Adipocyte (in vitro differentiated cells): ENCODE data around the gene TRRAP.

Experiments used
- DNase-seq: peaks from one replicate; pipeline ENCODE4 v3.0.0-alpha.2; 2015; ENCODE audit warnings: low read depth
- H3K27me3 ChIP-seq: replicated peaks from 2 replicates; pipeline ENCODE4 v1.7.0; 2013; ENCODE audit warnings: mild to moderate bottlenecking, low read length, moderate library complexity; ENCODE audit not compliant: control insufficient read depth, insufficient read depth
- H3K36me3 ChIP-seq: 2 replicates; pipeline ENCODE4 v1.7.0; 2013; ENCODE audit warnings: low read length, mild to moderate bottlenecking, moderate library complexity; ENCODE audit not compliant: control insufficient read depth, insufficient read depth, severe bottlenecking
- H3K4me1 ChIP-seq: 2 replicates; pipeline ENCODE4 v1.7.0; 2013; ENCODE audit warnings: mild to moderate bottlenecking, low read length, moderate library complexity; ENCODE audit not compliant: control insufficient read depth, insufficient read depth
- H3K4me3 ChIP-seq: 2 replicates; pipeline ENCODE4 v1.7.0; 2013; ENCODE audit warnings: mild to moderate bottlenecking, low read length, moderate library complexity
- H3K9ac ChIP-seq: 2 replicates; pipeline ENCODE4 v1.7.0; 2013; ENCODE audit warnings: mild to moderate bottlenecking, low read length, moderate library complexity
- H3K9me3 ChIP-seq: 2 replicates; pipeline ENCODE4 v1.7.0; 2013; ENCODE audit warnings: mild to moderate bottlenecking, low read length, moderate library complexity; ENCODE audit not compliant: control insufficient read depth

The TRRAP gene

DNA sequence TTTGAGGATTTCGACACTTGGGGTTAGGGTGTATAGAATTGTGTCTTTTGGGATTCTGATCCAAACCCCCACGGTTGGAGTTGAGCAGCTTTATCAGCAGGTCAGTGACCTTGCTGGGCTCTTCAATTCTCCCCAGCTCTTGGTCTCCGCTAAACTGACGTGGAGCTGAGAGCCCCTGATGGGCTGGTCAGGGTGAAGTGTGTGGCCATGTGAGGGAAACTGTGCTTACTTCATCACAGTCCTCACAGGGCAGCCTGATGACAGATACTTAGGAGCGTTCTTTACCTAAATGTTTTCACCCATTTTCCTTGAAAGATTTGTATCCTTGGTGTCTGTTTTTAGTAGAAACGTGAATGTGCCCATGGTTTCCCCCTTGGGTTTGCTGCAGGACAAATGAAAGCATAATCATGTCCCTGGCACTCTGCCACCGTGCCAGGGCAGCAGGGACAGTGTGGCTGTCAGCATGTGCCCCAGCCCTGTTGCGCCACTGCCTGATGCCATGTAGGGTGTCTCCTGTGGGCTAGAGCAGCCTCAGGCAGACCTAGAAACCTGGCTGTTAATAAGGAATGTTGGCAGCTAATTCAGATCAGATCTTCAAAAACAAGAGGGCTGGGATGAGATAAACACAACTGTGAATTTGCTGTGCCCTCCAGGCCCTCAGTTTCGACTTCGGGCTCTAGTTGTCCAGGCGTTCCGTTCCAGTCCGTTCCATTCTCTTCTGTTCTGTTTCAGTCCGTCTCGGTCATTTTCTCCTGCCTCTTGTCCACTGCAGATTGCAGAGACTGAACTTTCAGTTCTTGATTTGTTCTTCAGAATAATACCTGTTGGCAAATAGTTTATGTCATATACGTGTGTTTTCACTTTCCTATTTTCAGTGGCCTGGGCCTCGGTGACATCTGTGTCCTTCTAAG lies 96.8 kb downstream of the TRRAP start:
- no peaks in the 10 kb centered on the region for H3K9me3 ChIP-seq
- no peaks in the 10 kb centered on the region for H3K27me3 ChIP-seq
- no peak for DNase-seq
- no peak overlapping the region for H3K9ac ChIP-seq
- H3K36me3 ChIP-seq = peaks cover 97% of the 10 kb centered on the region
- no peak overlapping the region for H3K4me3 ChIP-seq
- H3K4me1 ChIP-seq = peaks cover 7% of the 10 kb centered on the region

DNA sequence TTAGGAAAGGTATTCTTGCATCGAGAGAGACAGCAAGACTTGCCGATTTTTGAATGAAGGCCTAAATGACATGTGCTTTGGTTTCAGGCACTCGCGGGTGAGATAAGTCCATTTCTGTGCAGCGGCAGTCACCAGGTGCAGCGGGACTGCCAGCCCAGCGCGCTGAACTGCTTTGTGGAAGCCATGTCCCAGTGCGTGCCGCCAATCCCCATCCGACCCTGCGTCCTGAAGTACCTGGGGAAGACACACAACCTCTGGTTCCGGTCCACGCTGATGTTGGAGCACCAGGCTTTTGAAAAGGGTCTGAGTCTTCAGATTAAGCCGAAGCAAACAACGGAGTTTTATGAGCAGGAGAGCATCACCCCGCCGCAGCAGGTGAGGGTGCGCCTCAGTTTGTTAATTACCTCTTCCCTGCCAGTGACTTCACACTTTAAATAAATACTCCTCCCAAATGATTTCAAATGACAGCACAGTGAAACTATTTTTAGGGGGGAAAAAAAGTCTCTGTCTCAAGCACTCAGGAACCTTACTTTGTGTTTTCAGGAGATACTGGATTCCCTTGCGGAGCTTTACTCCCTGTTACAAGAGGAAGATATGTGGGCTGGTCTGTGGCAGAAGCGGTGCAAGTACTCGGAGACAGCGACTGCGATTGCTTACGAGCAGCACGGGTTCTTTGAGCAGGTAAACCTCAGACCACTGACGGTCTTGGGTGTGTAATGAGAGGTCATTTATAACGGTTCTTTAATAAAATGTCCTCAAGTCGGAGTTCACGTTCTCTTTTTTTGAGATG lies 98.3 kb downstream of the TRRAP start:
- H3K27me3 ChIP-seq = no peaks in the 10 kb centered on the region
- H3K9me3 ChIP-seq = no peaks in the 10 kb centered on the region
- H3K9ac ChIP-seq = no peak overlapping the region
- no peak overlapping the region for H3K4me3 ChIP-seq
- H3K4me1 ChIP-seq = peaks cover 7% of the 10 kb centered on the region
- no peak for DNase-seq
- peaks cover 96% of the 10 kb centered on the region for H3K36me3 ChIP-seq

DNA sequence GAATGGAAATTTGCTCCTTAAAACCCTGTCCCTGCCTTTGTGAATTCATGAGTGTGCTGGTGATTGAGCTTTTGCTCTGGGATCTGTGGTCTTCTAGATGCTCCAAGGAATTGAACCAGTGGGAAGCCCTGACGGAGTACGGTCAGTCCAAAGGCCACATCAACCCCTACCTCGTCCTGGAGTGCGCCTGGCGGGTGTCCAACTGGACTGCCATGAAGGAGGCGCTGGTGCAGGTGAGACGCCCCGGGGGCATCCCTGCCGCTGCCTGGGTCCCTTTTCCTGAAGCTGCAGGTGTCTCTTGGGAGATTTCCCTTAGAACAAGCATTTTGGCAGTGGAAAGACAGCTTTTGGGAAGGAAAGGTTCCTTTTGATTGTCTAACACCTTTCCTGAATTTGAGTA lies 100.3 kb downstream of the TRRAP start:
- DNase-seq = no peak
- peaks cover 7% of the 10 kb centered on the region for H3K4me1 ChIP-seq
- no peaks in the 10 kb centered on the region for H3K27me3 ChIP-seq
- H3K9ac ChIP-seq = no peak overlapping the region
- no peaks in the 10 kb centered on the region for H3K9me3 ChIP-seq
- H3K36me3 ChIP-seq = peaks cover 97% of the 10 kb centered on the region
- no peak overlapping the region for H3K4me3 ChIP-seq

- Histone ChIP-seq H3K27me3 (no peaks in the 10 kb centered on the region), H3K4me3 (no peak overlapping the region), H3K9ac (no peak overlapping the region), H3K9me3 (no peaks in the 10 kb centered on the region), H3K36me3 (peaks cover 98% of the 10 kb centered on the region), H3K4me1 (no peaks in the 10 kb centered on the region)
- no peak for DNase-seq
Observed at GRCh38 chr7:98981701-98982100, 103.4 kb downstream of the TRRAP start.

- DNase-seq = no peak
- Histone ChIP-seq H3K9me3 (no peaks in the 10 kb centered on the region), H3K27me3 (no peaks in the 10 kb centered on the region), H3K4me3 (no peak overlapping the region), H3K4me1 (no peaks in the 10 kb centered on the region), H3K36me3 (peaks cover 91% of the 10 kb centered on the region), H3K9ac (no peak overlapping the region)
Observed at GRCh38 chr7:98982686-98983085, 104.4 kb downstream of the TRRAP start.

DNA sequence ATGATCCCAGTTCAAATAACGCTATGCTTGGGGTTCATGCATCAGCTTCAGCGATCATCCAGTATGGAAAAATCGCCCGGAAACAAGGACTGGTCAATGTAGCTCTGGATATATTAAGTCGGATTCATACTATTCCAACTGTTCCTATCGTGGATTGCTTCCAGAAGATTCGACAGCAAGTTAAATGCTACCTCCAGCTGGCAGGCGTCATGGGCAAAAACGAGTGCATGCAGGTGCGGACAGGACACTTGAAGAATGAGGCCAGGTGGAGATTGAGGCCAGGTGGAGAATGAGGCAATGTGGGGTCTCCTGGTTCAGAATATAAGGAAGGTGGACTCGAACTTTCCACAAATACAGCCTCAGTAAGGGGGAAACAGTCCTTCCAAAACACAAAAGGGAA lies 105.8 kb downstream of the TRRAP start:
- H3K36me3 ChIP-seq = peaks cover 91% of the 10 kb centered on the region
- DNase-seq = no peak
- no peaks in the 10 kb centered on the region for H3K9me3 ChIP-seq
- no peaks in the 10 kb centered on the region for H3K4me1 ChIP-seq
- no peak overlapping the region for H3K9ac ChIP-seq
- H3K4me3 ChIP-seq = no peak overlapping the region
- H3K27me3 ChIP-seq = no peaks in the 10 kb centered on the region

- Histone ChIP-seq H3K27me3 (no peaks in the 10 kb centered on the region), H3K9ac (no peak overlapping the region), H3K4me1 (no peaks in the 10 kb centered on the region), H3K9me3 (no peaks in the 10 kb centered on the region), H3K4me3 (no peak overlapping the region), H3K36me3 (peaks cover 91% of the 10 kb centered on the region)
- DNase-seq = no peak
Observed at GRCh38 chr7:98985406-98985805, 107.1 kb downstream of the TRRAP start.

GRCh38 chr7:98985945-98986344 lies 107.6 kb downstream of the TRRAP start:
- Histone ChIP-seq H3K9ac (no peak overlapping the region), H3K9me3 (no peaks in the 10 kb centered on the region), H3K27me3 (no peaks in the 10 kb centered on the region), H3K4me3 (no peak overlapping the region), H3K4me1 (no peaks in the 10 kb centered on the region), H3K36me3 (peaks cover 91% of the 10 kb centered on the region)
- no peak for DNase-seq

DNA sequence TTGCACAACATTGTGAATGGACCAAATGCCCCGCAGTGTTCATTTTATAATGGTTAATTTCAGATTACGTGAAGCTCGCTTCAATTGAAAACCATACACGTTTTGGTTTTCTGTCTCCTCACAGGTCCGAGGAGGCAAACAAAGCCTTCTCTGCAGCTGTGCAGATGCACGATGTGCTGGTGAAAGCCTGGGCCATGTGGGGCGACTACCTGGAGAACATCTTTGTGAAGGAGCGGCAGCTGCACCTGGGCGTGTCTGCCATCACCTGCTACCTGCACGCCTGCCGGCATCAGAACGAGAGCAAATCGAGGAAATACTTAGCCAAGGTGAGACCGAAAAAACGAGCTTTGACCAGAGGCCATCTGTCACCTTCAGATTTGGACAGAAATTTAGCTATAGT lies 110.3 kb downstream of the TRRAP start:
- Histone ChIP-seq H3K4me1 (no peaks in the 10 kb centered on the region), H3K9ac (no peak overlapping the region), H3K36me3 (peaks cover 91% of the 10 kb centered on the region), H3K27me3 (no peaks in the 10 kb centered on the region), H3K9me3 (no peaks in the 10 kb centered on the region), H3K4me3 (no peak overlapping the region)
- DNase-seq = no peak

DNA sequence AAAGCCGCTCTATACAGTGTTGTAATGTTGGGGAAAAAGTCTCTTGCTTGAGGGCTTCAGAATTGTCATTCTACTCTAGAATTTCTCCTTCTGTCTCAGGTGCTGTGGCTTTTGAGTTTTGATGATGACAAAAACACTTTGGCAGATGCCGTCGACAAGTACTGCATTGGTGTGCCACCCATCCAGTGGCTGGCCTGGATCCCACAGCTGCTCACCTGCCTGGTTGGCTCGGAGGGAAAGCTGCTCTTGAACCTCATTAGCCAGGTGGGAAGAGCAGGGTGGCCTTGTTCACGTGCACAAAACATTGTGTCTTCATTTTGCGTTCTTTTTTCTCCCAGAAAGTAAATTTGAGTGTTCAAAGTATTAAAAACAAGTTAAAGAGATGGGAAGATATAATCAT lies 112.0 kb downstream of the TRRAP start:
- Histone ChIP-seq H3K36me3 (peaks cover 91% of the 10 kb centered on the region), H3K9me3 (no peaks in the 10 kb centered on the region), H3K4me3 (no peak overlapping the region), H3K27me3 (no peaks in the 10 kb centered on the region), H3K4me1 (no peaks in the 10 kb centered on the region), H3K9ac (no peak overlapping the region)
- no peak for DNase-seq

GRCh38 chr7:98991141-98991540 lies 112.8 kb downstream of the TRRAP start:
- Histone ChIP-seq H3K9me3 (no peaks in the 10 kb centered on the region), H3K4me1 (no peaks in the 10 kb centered on the region), H3K27me3 (no peaks in the 10 kb centered on the region), H3K36me3 (peaks cover 91% of the 10 kb centered on the region), H3K9ac (no peak overlapping the region), H3K4me3 (no peak overlapping the region)
- no peak for DNase-seq
